Panc1 (cell line): Measurements from ENCODE around the gene PSMB5. TPM values are rescaled to one million over a fixed set of nuclear protein-coding genes. Genes with fewer than 3 reads are reported as not detected.

Source experiments
- ATAC-seq: fragments of 200-7000 bp; cut with Tn5 transposase; 2 replicates; pipeline ENCODE4 v1.9.1; 2020; ENCODE audit warnings: mild to moderate bottlenecking, moderate library complexity
- BruUV-seq: library from RNA; stranded (reverse); fragments of 400-500 nt; replicated peaks from 2 replicates; lab custom pipeline; 2021; lab: Mats Ljungman, UMichigan
- CTCF ChIA-PET: fragments of 300-600 bp; sonication (Branson Sonifier 250); formaldehyde crosslinking; loops from one replicate; lab custom pipeline; 2022; ENCODE audit warnings: antibody characterized with exemption; lab: Charles Lee
- POLR2A ChIA-PET: fragments of 300-600 bp; sonication (Branson Sonifier 250); formaldehyde crosslinking; loops from one replicate; lab custom pipeline; 2022; ENCODE audit warnings: antibody characterized with exemption; lab: Charles Lee
- DNase-seq: peaks from one replicate; pipeline ENCODE4 v3.0.0-alpha.2; 2010; ENCODE audit warnings: low read depth, low spot score
- H3K27ac ChIP-seq: 2 replicates; pipeline ENCODE4 v1.5.1; 2011; ENCODE audit warnings: mild to moderate bottlenecking, low read length, inconsistent platforms
- H3K27me3 ChIP-seq: fragments of 200-500 bp; sonication (Bioruptor generic); 2 replicates; pipeline ENCODE4 v1.6.0; 2014; ENCODE audit warnings: low read length, inconsistent platforms; ENCODE audit not compliant: control insufficient read depth, insufficient read depth
- H3K36me3 ChIP-seq: fragments of 200-500 bp; sonication (Bioruptor generic); 2 replicates; pipeline ENCODE4 v1.5.1; 2014; ENCODE audit warnings: inconsistent platforms, mild to moderate bottlenecking, low read length, moderate library complexity; ENCODE audit not compliant: control insufficient read depth, insufficient read depth
- H3K4me1 ChIP-seq: 2 replicates; pipeline ENCODE4 v1.5.1; 2011; ENCODE audit warnings: inconsistent platforms, mild to moderate bottlenecking, low read length, moderate library complexity; ENCODE audit not compliant: control insufficient read depth, insufficient read depth
- H3K4me3 ChIP-seq, 2 experiments: 2 replicates each; pipeline ENCODE4 v1.5.1; 2011 to 2012; ENCODE audit warnings: low read depth in 2 of 2, low read length in 2 of 2, mild to moderate bottlenecking in 2 of 2, inconsistent platforms in 1 of 2, moderate library complexity in 1 of 2
- H3K9me3 ChIP-seq: fragments of 200-500 bp; sonication (Bioruptor generic); 2 replicates; pipeline ENCODE4 v1.5.1; 2014; ENCODE audit warnings: low read depth, mild to moderate bottlenecking, inconsistent platforms, low read length, moderate library complexity; ENCODE audit not compliant: control insufficient read depth, insufficient read depth
- POLR2AphosphoS5 ChIP-seq: IDR thresholded peaks from 2 replicates; pipeline ENCODE4 v1.6.1; 2012; ENCODE audit warnings: mild to moderate bottlenecking, low read depth, low read length, moderate library complexity
- SIN3A ChIP-seq: IDR thresholded peaks from 2 replicates; pipeline ENCODE4 v1.6.1; 2012; ENCODE audit warnings: low read depth, mild to moderate bottlenecking, low read length, moderate library complexity, borderline replicate concordance; ENCODE audit not compliant: insufficient read depth
- TCF7L2 ChIP-seq: IDR thresholded peaks from 2 replicates; pipeline ENCODE4 v1.6.1; 2011; ENCODE audit warnings: mild to moderate bottlenecking, low read depth, low read length, inconsistent platforms
- in situ Hi-C: cut with HindIII; loops from 2 replicates; pipeline ENCODE4 v1.10.0; 2016; ENCODE audit warnings: low sequenced_read_pairs, low pct_unique_long_range_greater_than_20kb
- intact Hi-C: fragments of 100-400 bp; cut with micrococcal nuclease; formaldehyde crosslinking; loops from one replicate; pipeline ENCODE4 v1.10.0; 2022; ENCODE audit not compliant: unreplicated experiment
- total RNA-seq: library from RNA; stranded (reverse); gene quantifications from one replicate; pipeline ENCODE4 v1.2.1, GENCODE V29; 2021; ENCODE audit not compliant: unreplicated experiment
- TF ChIP-seq, protein P1 (sequence below), 2 experiments: IDR thresholded peaks; 2 replicates each; pipeline ENCODE4 v1.6.1; 2011 to 2012; ENCODE audit warnings: low read depth in 2 of 2, control low read depth in 1 of 2, low read length in 1 of 2, mild to moderate bottlenecking in 1 of 2, moderate library complexity in 1 of 2; ENCODE audit not compliant: insufficient read depth in 1 of 2
- TF ChIP-seq, protein P2 (sequence below): fragments of 450-650 bp; IDR thresholded peaks from 2 replicates; pipeline ENCODE4 v1.5.1; 2017; ENCODE audit warnings: mild to moderate bottlenecking

The PSMB5 gene
- total RNA-seq, 1 experiment from 2014 or later, result 149 TPM

DNA sequence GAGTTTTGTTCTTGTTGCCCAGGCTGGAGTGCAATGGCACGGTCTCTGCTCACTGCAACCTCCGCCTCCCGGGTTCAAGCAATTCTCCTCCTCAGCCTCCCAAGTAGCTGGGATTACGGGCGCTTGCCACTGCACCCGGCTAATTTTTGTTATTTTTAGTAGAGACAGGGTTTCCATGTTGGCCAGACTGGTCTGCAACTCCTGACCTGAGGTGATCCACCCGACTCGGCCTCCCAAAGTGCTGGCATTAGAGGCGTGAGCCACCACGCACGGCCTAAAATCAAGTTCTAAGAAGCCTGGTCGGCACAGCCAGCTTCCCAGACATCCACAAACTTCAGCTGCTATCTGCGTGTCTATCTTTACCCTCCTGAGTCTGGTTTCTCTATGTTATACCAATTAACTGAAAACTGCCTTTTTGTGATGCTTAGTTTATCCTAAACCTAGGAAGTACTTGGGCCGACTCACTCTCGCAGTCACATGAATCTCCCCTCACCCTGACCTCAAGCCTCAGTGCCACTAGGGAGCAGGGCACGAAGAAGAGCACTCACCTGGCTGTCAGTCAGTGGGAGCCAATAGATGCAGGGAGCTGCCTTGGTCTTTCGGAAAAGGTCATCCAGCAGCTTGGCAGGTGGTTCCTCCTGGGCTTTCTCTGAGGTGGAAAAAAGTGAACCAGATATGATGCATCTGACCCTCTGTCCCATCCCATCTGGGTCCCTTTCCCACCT, 26.0 kb upstream of the PSMB5 start (continued):
- TF ChIP-seq, protein P1, sequence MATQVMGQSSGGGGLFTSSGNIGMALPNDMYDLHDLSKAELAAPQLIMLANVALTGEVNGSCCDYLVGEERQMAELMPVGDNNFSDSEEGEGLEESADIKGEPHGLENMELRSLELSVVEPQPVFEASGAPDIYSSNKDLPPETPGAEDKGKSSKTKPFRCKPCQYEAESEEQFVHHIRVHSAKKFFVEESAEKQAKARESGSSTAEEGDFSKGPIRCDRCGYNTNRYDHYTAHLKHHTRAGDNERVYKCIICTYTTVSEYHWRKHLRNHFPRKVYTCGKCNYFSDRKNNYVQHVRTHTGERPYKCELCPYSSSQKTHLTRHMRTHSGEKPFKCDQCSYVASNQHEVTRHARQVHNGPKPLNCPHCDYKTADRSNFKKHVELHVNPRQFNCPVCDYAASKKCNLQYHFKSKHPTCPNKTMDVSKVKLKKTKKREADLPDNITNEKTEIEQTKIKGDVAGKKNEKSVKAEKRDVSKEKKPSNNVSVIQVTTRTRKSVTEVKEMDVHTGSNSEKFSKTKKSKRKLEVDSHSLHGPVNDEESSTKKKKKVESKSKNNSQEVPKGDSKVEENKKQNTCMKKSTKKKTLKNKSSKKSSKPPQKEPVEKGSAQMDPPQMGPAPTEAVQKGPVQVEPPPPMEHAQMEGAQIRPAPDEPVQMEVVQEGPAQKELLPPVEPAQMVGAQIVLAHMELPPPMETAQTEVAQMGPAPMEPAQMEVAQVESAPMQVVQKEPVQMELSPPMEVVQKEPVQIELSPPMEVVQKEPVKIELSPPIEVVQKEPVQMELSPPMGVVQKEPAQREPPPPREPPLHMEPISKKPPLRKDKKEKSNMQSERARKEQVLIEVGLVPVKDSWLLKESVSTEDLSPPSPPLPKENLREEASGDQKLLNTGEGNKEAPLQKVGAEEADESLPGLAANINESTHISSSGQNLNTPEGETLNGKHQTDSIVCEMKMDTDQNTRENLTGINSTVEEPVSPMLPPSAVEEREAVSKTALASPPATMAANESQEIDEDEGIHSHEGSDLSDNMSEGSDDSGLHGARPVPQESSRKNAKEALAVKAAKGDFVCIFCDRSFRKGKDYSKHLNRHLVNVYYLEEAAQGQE (IDR thresholded peaks at IDR 0.05; ENCODE audit: insufficient read depth in 1 of 2, low read depth in 2 of 2, low read length in 1 of 2), result no peak

DNA sequence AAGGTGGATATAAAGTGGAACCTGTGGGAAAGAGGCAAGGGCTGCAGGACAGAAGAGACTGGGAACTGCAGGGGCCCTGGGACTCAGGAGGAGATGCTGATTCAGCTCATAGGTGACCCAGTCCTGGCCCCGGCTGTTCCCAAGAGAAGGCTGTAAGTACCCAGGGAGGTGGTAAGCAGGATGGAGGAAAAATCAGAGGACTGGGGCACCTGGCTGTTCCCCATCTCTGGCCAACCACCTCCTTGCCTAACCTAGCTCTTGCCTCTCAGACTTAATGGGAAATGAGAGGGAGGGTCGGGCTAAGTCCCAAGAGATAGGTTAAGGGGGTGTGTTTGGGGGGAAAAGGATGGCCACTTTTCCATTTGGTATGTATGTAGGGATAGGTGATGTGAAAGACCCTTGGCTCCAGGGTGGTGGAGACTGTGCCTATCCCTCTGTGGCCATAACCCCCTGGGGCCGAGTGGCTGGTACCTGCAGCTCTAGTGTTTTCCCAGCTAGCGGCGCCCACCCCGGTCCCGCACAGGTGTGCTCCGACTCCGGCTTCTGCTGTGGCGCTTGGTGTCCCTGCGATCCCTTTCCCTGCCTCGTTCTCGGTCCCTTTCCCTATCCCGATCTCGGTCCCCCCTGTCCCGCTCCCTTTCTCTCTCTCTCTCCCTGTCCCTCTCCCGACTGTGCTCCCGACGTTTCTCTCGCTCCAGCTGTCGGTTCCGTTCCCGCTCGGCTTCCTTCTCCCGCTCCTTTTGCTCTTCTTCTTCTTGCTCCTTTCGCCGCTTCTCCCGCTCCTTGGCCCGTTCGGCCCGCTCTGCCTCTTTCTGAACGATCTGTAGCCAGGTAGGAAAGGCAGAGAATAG, 24.2 kb upstream of the PSMB5 start:
- H3K27ac ChIP-seq, result no peak overlapping the region; the same call in 1 of the 2 replicates
- peaks cover 20% of the 10 kb centered on the region for H3K36me3 ChIP-seq
- intact Hi-C loops (loop anchor here (1.0 to 5.0 kb wide), 2 partner anchors 73 to 127 kb away; no protein-coding TSS in a partner anchor), in situ Hi-C loops (no loop called here)
- ChIA-PET CTCF (interaction anchor here (0.5 to 2.1 kb wide), 6 partner anchors 10 to 286 kb away, joined by 3 to 16 read pairs (median 4); no protein-coding TSS in a partner anchor), POLR2A (no interaction called here)
- TF ChIP-seq SIN3A (no peak), TCF7L2 (no peak), POLR2AphosphoS5 (no peak)
- TF ChIP-seq, protein P1 (IDR thresholded peaks at IDR 0.05; ENCODE audit: insufficient read depth in 1 of 2, low read depth in 2 of 2, low read length in 1 of 2), result no peak
- TF ChIP-seq, protein P2, sequence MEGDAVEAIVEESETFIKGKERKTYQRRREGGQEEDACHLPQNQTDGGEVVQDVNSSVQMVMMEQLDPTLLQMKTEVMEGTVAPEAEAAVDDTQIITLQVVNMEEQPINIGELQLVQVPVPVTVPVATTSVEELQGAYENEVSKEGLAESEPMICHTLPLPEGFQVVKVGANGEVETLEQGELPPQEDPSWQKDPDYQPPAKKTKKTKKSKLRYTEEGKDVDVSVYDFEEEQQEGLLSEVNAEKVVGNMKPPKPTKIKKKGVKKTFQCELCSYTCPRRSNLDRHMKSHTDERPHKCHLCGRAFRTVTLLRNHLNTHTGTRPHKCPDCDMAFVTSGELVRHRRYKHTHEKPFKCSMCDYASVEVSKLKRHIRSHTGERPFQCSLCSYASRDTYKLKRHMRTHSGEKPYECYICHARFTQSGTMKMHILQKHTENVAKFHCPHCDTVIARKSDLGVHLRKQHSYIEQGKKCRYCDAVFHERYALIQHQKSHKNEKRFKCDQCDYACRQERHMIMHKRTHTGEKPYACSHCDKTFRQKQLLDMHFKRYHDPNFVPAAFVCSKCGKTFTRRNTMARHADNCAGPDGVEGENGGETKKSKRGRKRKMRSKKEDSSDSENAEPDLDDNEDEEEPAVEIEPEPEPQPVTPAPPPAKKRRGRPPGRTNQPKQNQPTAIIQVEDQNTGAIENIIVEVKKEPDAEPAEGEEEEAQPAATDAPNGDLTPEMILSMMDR, result no peak
- no peak for ATAC-seq
- no peak overlapping the region for H3K4me3 ChIP-seq
- H3K9me3 ChIP-seq, result no peaks in the 10 kb centered on the region
- TSS peak; percentile 98 for BruUV-seq
- H3K27me3 ChIP-seq, result no peaks in the 10 kb centered on the region
- DNase-seq, result no peak
- H3K4me1 ChIP-seq, result peaks cover 18% of the 10 kb centered on the region
